Activated naive CD4-positive, alpha-beta T cell treated with anti-CD3 and anti-CD28 coated beads for 36 hours (primary cell): Measurements from ENCODE around the gene GK2. TPM values are rescaled to one million over a fixed set of nuclear protein-coding genes. Genes with fewer than 3 reads are reported as not detected.

Source experiments
- CTCF ChIA-PET: fragments of 350-600 bp; sonication (Branson Sonifier 250); formaldehyde crosslinking; loops from one replicate; lab custom pipeline; 2021; ENCODE audit warnings: antibody characterized with exemption; lab: Charles Lee
- DNase-seq: peaks from one replicate; pipeline ENCODE4 v3.0.0-alpha.2; 2020
- H3K27ac Mint-ChIP-seq: one replicate; pipeline ENCODE4 v1.8.0; 2021; ENCODE audit warnings: mild to moderate bottlenecking, mixed read lengths
- H3K27me3 Mint-ChIP-seq: one replicate; pipeline ENCODE4 v1.8.0; 2021; ENCODE audit warnings: low read depth, mixed read lengths
- H3K36me3 Mint-ChIP-seq: one replicate; pipeline ENCODE4 v1.8.0; 2021; ENCODE audit warnings: low read depth, mixed read lengths
- H3K4me1 Mint-ChIP-seq: one replicate; pipeline ENCODE4 v1.8.0; 2021; ENCODE audit warnings: low read depth, mixed read lengths
- H3K4me3 Mint-ChIP-seq: one replicate; pipeline ENCODE4 v1.8.0; 2021; ENCODE audit warnings: mild to moderate bottlenecking, moderate library complexity, mixed read lengths
- H3K9me3 Mint-ChIP-seq: one replicate; pipeline ENCODE4 v1.8.0; 2021; ENCODE audit warnings: mixed read lengths
- intact Hi-C: fragments of 100-400 bp; cut with micrococcal nuclease; formaldehyde crosslinking; loops from one replicate; pipeline ENCODE4 v1.15.1; 2023
- total RNA-seq, 2 experiments: library from RNA; stranded (reverse); gene quantifications; one replicate each; pipeline ENCODE4 v1.2.3, GENCODE V29; 2021

The GK2 gene
- total RNA-seq, 2 experiments from 2014 or later = not detected

- Mint-ChIP-seq H3K9me3 (no peaks in the 10 kb centered on the region), H3K4me1 (no peaks in the 10 kb centered on the region), H3K27me3 (no peaks in the 10 kb centered on the region), H3K4me3 (no peak overlapping the region), H3K27ac (no peak overlapping the region), H3K36me3 (no peaks in the 10 kb centered on the region)
- intact Hi-C loops = no loop called here
- DNase-seq = no peak
- CTCF ChIA-PET = no interaction called here
Measured at GRCh38 chr4:79367096-79367495, 40.9 kb downstream of the GK2 start.

- no peaks in the 10 kb centered on the region for H3K4me1 Mint-ChIP-seq
- H3K4me3 Mint-ChIP-seq = no peak overlapping the region
Measured at GRCh38 chr4:79366422-79366821, 41.6 kb downstream of the GK2 start.

DNA sequence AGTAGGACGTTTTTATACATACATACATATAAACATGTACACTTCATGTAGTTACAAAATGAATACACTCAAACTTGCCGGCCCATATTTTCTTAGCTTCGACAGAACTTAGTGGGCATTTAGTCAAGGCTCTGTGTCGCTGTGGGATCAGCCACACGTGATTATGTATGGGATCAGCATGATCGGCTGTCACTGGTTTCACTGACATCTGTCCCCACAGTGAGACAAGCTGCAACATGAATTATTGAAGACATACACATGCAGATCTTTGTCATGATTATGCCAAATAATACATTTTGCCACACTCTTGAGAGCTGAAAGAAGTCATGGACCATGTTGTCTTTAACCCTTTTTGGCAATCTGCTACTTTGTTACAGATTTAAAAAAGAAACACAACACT is 44.0 kb downstream of the GK2 start:
- Mint-ChIP-seq H3K27ac (no peak overlapping the region), H3K27me3 (no peaks in the 10 kb centered on the region), H3K9me3 (no peaks in the 10 kb centered on the region), H3K4me3 (no peak overlapping the region), H3K4me1 (no peaks in the 10 kb centered on the region), H3K36me3 (no peaks in the 10 kb centered on the region)
- CTCF ChIA-PET = interaction anchor here (0.6 kb wide), 1 partner anchor 1729 kb away, joined by 3 read pairs; no protein-coding TSS in a partner anchor
- intact Hi-C loops = no loop called here
- DNase-seq = no peak

More at GRCh38 chr4:79366422-79366821, 41.6 kb downstream of the GK2 start:
- H3K36me3 Mint-ChIP-seq = no peaks in the 10 kb centered on the region
- no peak overlapping the region for H3K27ac Mint-ChIP-seq
- no peaks in the 10 kb centered on the region for H3K9me3 Mint-ChIP-seq
- H3K27me3 Mint-ChIP-seq = no peaks in the 10 kb centered on the region
- intact Hi-C loops = no loop called here
- CTCF ChIA-PET = interaction anchor here (0.7 kb wide), 1 partner anchor 324 kb away, joined by 3 read pairs; no protein-coding TSS in a partner anchor
- DNase-seq = no peak

GRCh38 chr4:79362626-79363025 is 45.4 kb downstream of the GK2 start:
- DNase-seq = no peak
- no peaks in the 10 kb centered on the region for H3K27me3 Mint-ChIP-seq
- CTCF ChIA-PET = no interaction called here
- no peaks in the 10 kb centered on the region for H3K4me1 Mint-ChIP-seq
- no peak overlapping the region for H3K4me3 Mint-ChIP-seq
- intact Hi-C loops = no loop called here
- H3K27ac Mint-ChIP-seq = no peak overlapping the region
- H3K9me3 Mint-ChIP-seq = no peaks in the 10 kb centered on the region
- H3K36me3 Mint-ChIP-seq = no peaks in the 10 kb centered on the region

GRCh38 chr4:79360006-79360405 is 48.0 kb downstream of the GK2 start:
- no peak overlapping the region for H3K4me3 Mint-ChIP-seq

DNA sequence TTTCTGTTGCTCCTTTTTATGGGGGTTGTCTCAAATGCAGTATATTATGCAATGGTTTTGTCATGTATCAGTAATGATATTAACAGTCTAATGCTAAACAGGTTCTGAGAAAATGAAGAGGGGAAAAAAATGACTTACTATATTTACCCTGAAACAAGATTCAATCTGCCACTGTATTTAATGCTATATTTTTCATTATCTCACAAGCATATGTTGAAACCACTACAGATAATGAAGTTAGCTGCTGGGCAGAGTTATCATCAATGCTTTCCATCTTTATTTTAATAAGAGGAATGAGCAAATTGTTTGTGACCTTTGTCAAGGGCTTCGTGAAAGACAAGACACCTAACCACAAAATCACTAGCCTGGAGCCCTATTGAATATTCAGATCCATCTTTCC is 49.6 kb downstream of the GK2 start:
- Mint-ChIP-seq H3K27me3 (no peaks in the 10 kb centered on the region), H3K4me1 (no peaks in the 10 kb centered on the region), H3K4me3 (no peak overlapping the region), H3K27ac (no peak overlapping the region), H3K9me3 (no peaks in the 10 kb centered on the region), H3K36me3 (no peaks in the 10 kb centered on the region)
- DNase-seq = no peak
- intact Hi-C loops = no loop called here
- CTCF ChIA-PET = no interaction called here

More at GRCh38 chr4:79360006-79360405, 48.0 kb downstream of the GK2 start:
- Mint-ChIP-seq H3K4me1 (no peaks in the 10 kb centered on the region), H3K36me3 (no peaks in the 10 kb centered on the region), H3K9me3 (no peaks in the 10 kb centered on the region), H3K27me3 (no peaks in the 10 kb centered on the region), H3K27ac (no peak overlapping the region)
- CTCF ChIA-PET = no interaction called here
- no peak for DNase-seq
- intact Hi-C loops = no loop called here

GRCh38 chr4:79357365-79357764 is 50.7 kb downstream of the GK2 start:
- intact Hi-C loops = no loop called here
- H3K27ac Mint-ChIP-seq = no peak overlapping the region
- no peak overlapping the region for H3K4me3 Mint-ChIP-seq
- no peaks in the 10 kb centered on the region for H3K9me3 Mint-ChIP-seq
- H3K27me3 Mint-ChIP-seq = no peaks in the 10 kb centered on the region
- no peak for DNase-seq
- H3K4me1 Mint-ChIP-seq = no peaks in the 10 kb centered on the region
- no peaks in the 10 kb centered on the region for H3K36me3 Mint-ChIP-seq
- CTCF ChIA-PET = no interaction called here

Other genes starting within 250 kb of the GK2 start
- gene NAA11, start 82.2 kb downstream of the GK2 start, total RNA-seq = not detected